Naive B cell (primary cell): ENCODE data around the gene GNL2. TPM values are rescaled to one million over a fixed set of nuclear protein-coding genes. Genes with fewer than 3 reads are reported as not detected.
"Not testable (repeated sequence)": the region's sequence is repeated elsewhere in the genome, so short reads cannot be mapped to it uniquely, and the experiment has no call there.

ENCODE experiments used
- ATAC-seq, 2 donors: fragments of 150-1000 bp; cut with Tn5 transposase; 2 replicates each; pipeline ENCODE4 v1.10.0; 2021; ENCODE audit warnings: low read depth in 2 of 2, mild to moderate bottlenecking in 2 of 2, moderate library complexity in 2 of 2
- DNase-seq: peaks from one replicate; pipeline ENCODE4 v3.0.0; 2022
- H3K27ac Mint-ChIP-seq, 6 donors: one replicate each; pipeline ENCODE4 v1.8.0; 2020 to 2022; ENCODE audit warnings: mild to moderate bottlenecking in 6 of 6, mixed read lengths in 6 of 6, moderate library complexity in 5 of 6, inconsistent platforms in 2 of 6
- H3K27me3 Mint-ChIP-seq, 3 donors: one replicate each; pipeline ENCODE4 v1.8.0; 2021 to 2022; ENCODE audit warnings: mixed read lengths in 3 of 3, mild to moderate bottlenecking in 1 of 3
- H3K36me3 Mint-ChIP-seq, 2 donors: one replicate each; pipeline ENCODE4 v1.8.0; 2020 to 2022; ENCODE audit warnings: mixed read lengths in 2 of 2, inconsistent platforms in 1 of 2, mild to moderate bottlenecking in 1 of 2
- H3K4me1 Mint-ChIP-seq, 3 donors: one replicate each; pipeline ENCODE4 v1.8.0; 2020 to 2022; ENCODE audit warnings: mixed read lengths in 3 of 3, inconsistent platforms in 1 of 3, mild to moderate bottlenecking in 1 of 3, moderate library complexity in 1 of 3
- H3K4me3 Mint-ChIP-seq, 8 donors: one replicate each; pipeline ENCODE4 v1.8.0; 2020 to 2022; ENCODE audit warnings: mild to moderate bottlenecking in 8 of 8, mixed read lengths in 8 of 8, moderate library complexity in 8 of 8, inconsistent platforms in 2 of 8
- H3K9me3 Mint-ChIP-seq, 7 donors: one replicate each; pipeline ENCODE4 v1.8.0; 2020 to 2022; ENCODE audit warnings: mixed read lengths in 7 of 7, mild to moderate bottlenecking in 5 of 7, inconsistent platforms in 2 of 7, moderate library complexity in 1 of 7
- polyA plus RNA-seq, 6 donors: library from polyadenylated mRNA; unstranded; fragments of 300-500 nt; fragmentation: Illumina TruSeq; gene quantifications; one replicate each; pipeline ENCODE4 v1.2.3, GENCODE V29; 2021; ENCODE audit warnings: low read depth in 6 of 6

GNL2 gene
- polyA plus RNA-seq, 6 donors from 2014 or later = 38.1 to 57.6 (median 45.4) TPM

DNA sequence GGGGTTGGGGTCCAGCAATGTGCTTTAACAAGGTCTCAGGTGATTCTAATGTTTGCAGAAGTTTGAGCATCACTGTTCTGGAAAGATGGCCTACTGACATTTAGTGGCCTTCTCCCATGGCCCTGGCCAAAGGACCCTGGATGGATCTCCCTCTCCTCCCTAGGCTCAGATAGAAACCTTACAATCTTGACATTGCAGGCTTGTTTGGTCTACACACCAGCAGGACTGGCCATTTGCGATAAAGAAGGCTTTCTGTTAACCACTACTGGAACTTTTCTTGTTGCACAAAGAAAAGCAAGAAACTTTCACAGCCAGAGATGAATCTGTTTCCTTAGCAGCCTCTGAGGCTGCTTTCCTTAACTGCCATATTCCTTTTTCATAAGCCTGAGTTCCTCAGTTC lies 32.8 kb downstream of the GNL2 start:
- no peaks in the 10 kb centered on the region for H3K9me3 Mint-ChIP-seq
- H3K36me3 Mint-ChIP-seq = peaks cover 5 to 19% of the 10 kb centered on the region in 2 donors
- no peak for ATAC-seq
- peaks cover 0 to 3% (median 0%) of the 10 kb centered on the region in 3 donors for H3K4me1 Mint-ChIP-seq
- no peak overlapping the region for H3K27ac Mint-ChIP-seq
- peaks cover 4 to 9% (median 4%) of the 10 kb centered on the region in 3 donors for H3K27me3 Mint-ChIP-seq
- no peak overlapping the region for H3K4me3 Mint-ChIP-seq
- no peak for DNase-seq

DNA sequence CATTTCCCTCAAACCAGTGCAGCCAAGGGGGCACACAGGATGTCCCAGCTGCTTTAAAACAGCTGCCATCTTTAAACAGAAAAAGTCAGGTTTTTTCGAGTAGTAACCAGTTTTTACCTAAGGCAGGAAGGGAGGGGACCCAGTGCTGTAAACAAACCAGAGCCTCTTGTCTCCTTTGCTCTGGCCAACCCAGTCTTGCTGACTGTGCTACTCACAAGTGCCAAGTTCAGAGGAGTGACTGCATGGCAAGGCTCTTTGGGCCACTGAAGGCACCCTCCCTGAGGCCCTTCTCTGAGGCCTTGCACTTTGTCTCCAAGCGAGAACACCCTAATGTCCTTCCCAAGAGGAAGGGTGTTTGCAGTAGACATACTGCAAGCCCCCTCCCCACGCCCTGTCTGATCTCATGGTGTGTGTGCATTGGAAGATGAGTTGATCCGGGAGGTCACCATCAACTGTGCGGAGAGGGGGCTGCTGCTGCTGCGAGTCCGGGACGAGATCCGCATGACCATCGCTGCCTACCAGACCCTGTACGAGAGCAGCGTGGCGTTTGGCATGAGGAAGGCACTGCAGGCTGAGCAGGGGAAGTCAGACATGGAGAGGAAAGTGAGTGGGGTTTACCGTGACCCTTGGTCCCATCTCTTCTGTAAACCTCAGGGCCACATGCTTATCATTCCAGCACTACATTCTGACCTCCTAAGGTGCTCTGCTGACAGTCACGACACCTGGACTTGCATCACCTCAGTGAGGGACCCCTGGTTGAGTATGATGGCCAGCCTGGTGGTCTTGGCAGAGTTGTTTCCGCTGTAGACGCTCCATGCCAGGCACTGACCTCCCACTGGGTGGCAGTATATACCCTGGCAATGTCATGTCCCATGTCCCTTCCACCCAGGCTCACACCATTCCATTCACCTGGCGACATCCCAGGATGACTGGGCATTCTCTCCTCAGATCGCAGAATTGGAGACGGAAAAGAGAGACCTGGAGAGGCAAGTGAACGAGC lies 34.3 kb downstream of the GNL2 start:
- no peaks in the 10 kb centered on the region for H3K9me3 Mint-ChIP-seq
- peaks cover 0 to 3% (median 2%) of the 10 kb centered on the region in 3 donors for H3K4me1 Mint-ChIP-seq
- H3K27me3 Mint-ChIP-seq = peaks cover 7 to 20% (median 17%) of the 10 kb centered on the region in 3 donors
- peak; percentile 20 for DNase-seq
- peaks cover 0 to 3% of the 10 kb centered on the region in 2 donors for H3K36me3 Mint-ChIP-seq
- peak overlapping the region in 2 of 6 donors; percentile 39 to 89 for H3K27ac Mint-ChIP-seq
- peak in 1 of 2 donors; percentile 44 for ATAC-seq
- no peak overlapping the region for H3K4me3 Mint-ChIP-seq

DNA sequence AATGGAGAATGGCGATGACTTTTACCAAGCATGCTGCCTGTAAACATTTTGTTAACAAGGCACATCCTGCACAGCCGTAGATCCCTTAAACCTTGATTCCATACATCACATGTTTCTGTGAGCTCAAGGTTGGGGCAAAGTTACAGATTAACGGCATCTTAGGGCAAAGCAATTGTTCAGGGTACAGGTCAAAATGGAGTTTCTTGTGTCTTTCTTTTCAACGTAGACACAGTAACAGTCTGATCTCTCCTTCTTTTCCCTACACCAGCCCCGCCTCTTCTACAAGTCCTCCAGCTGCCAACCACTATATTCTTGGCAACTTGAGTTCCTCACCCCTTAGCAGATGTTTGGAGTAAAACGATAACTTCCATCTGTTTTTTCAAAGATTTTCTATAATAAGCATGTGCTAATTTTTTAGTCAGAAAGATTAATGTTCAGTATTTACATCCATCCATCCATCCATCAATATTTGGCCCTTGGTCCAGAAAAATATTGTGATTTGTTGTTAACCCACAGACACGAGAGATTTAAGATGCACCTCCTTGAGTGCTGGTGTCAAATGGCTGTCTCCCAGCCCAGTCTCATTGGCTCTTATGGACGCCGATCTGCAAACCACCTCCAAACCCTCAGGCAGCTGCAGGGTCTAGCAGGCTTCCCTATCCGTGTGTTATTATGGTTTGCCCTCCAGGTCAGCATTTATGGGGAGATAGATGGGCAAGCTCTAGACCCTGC lies 35.2 kb downstream of the GNL2 start:
- ATAC-seq (no peak), DNase-seq (no peak)
- no peaks in the 10 kb centered on the region for H3K36me3 Mint-ChIP-seq
- peaks cover 7 to 20% (median 19%) of the 10 kb centered on the region in 3 donors for H3K27me3 Mint-ChIP-seq
- H3K4me1 Mint-ChIP-seq = peaks cover 0 to 3% (median 2%) of the 10 kb centered on the region in 3 donors
- H3K4me3 Mint-ChIP-seq = no peak overlapping the region
- H3K27ac Mint-ChIP-seq = peak overlapping the region in 2 of 6 donors; percentile 3 to 58
- no peaks in the 10 kb centered on the region for H3K9me3 Mint-ChIP-seq

DNA sequence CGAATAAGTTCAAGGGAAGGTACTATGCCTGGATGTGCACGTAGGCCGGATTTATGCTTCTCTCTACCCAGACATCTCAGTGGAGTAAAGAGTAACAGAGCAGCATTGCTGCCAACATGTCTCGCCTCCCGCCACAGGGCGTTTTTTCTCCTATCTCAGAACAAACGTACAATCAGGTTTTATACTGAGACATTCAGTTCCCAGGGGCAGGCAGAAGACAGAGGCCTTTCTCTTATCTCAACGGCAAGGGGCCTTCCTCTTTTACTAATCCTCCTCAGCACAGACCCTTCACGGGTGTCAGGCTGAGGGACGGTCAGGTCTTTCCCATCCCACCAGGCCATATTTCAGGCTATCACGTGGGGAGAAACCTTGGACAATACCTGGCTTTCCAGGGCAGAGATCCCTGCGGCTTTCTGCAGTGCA lies 35.8 kb downstream of the GNL2 start:
- not testable (repeated sequence) for H3K36me3 Mint-ChIP-seq, H3K4me3 Mint-ChIP-seq, ATAC-seq, H3K4me1 Mint-ChIP-seq, DNase-seq, H3K9me3 Mint-ChIP-seq
- Mint-ChIP-seq H3K27me3 (peaks cover 7 to 20% (median 19%) of the 10 kb centered on the region in 3 donors), H3K27ac (peak overlapping the region in 1 of 6 donors; percentile 89)

DNA sequence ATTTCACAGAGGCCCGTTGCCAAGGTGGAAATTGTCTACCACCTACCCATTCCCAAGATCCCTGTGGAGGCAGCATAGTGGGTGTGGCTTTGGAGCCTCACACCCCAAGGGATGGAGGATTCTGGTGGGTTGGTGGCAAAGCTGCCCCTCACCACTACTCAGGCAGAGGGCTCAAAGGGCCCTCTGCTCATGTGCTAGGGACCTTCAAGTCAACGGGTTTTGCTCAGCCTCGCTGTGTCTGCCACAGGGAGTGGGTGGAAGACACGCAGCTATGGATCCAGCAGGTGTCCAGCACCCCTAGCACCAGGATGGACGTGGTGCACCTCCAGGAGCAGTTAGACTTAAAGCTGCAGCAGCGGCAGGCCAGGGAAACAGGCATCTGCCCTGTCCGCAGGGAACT lies 36.7 kb downstream of the GNL2 start:
- DNase-seq (no peak), ATAC-seq (no peak)
- peaks cover 7 to 20% (median 19%) of the 10 kb centered on the region in 3 donors for H3K27me3 Mint-ChIP-seq
- no peaks in the 10 kb centered on the region for H3K36me3 Mint-ChIP-seq
- no peaks in the 10 kb centered on the region for H3K9me3 Mint-ChIP-seq
- peaks cover 4 to 8% (median 6%) of the 10 kb centered on the region in 3 donors for H3K4me1 Mint-ChIP-seq
- peak overlapping the region in 1 of 6 donors; percentile 6 for H3K27ac Mint-ChIP-seq
- peak overlapping the region in 1 of 8 donors; percentile 74 for H3K4me3 Mint-ChIP-seq

DNA sequence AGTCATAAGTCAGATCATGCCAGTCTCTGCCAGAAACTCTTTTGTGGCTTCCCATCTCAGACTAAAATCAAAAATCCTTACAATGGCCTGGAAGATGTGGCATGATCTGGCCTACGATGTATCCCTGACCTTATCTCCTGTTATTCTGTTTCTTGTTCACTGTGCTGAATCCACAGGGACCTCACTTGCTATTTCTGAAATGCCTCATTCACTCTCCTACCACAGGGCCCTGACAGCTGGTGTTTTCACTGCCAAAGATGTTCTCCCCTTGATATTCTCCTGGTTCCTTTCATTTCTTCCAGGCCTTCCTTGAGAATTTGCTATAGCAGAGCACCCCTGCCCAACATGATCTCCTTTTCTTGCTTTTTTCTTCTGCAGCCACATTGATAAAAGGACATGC lies 37.3 kb downstream of the GNL2 start:
- Mint-ChIP-seq H3K36me3 (no peaks in the 10 kb centered on the region), H3K9me3 (no peaks in the 10 kb centered on the region), H3K4me3 (peak overlapping the region in 2 of 8 donors; percentile 30 to 74), H3K27me3 (peaks cover 7 to 20% (median 19%) of the 10 kb centered on the region in 3 donors), H3K27ac (peak overlapping the region in 2 of 6 donors; percentile 7 to 23), H3K4me1 (peaks cover 7 to 9% (median 9%) of the 10 kb centered on the region in 3 donors)
- no peak for ATAC-seq
- no peak for DNase-seq

DNA sequence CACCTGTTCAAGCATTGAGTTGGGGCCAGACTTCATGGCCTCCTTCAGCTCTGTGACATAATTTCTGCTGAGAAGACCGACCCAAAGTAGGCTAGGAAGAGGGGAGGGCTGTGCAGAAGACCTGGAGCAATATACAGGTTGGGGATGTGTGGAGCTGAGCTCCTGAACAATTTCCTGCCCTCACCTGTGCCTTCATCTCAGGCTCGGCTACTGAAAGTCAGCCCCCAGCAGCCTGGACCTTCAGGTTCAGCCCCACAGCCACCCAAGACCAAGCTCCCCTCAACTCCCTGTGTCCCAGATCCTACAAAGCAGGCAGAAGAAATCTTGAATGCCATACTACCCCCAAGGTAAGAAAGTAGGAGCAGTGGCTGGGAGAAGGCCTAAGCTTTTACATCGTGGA lies 38.3 kb downstream of the GNL2 start:
- Mint-ChIP-seq H3K4me1 (peaks cover 15 to 18% (median 17%) of the 10 kb centered on the region in 3 donors), H3K9me3 (peaks cover 0 to 1% (median 0%) of the 10 kb centered on the region in 7 donors), H3K36me3 (no peaks in the 10 kb centered on the region), H3K27ac (no peak overlapping the region), H3K4me3 (peak overlapping the region in 1 of 8 donors; percentile 74), H3K27me3 (peaks cover 7 to 20% (median 19%) of the 10 kb centered on the region in 3 donors)
- DNase-seq (no peak), ATAC-seq (no peak)

DNA sequence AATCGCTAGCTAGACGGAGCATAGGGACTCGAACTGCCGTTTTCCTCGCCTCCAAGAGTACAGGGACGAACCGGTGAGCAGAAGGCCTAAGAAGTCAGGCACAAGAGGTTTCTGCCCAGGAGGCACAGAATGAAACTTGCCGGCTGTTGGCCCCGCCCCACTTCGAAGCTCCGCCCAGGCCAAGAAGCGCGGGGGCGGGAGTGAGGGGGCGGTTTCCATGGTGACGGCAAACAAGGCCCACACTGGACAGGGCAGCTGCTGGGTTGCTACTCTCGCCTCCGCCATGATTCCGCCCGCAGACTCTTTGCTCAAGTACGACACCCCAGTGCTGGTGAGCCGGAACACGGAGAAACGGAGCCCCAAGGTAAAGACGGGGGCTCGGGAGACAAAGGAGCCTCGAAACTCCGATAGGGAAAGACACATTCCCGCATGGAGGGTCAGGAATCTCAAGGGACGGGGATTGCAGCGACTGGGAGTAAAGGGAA lies 39.0 kb downstream of the GNL2 start, which contains the start of gene DNALI1:
DNALI1 (plus strand) TSS at position 229 of the 485 bp plus-strand sequence; CDS start at position 284, 55 bp downstream.
- DNase-seq (no peak), ATAC-seq (no peak)
- Mint-ChIP-seq H3K4me1 (peaks cover 17 to 22% (median 21%) of the 10 kb centered on the region in 3 donors), H3K27me3 (peaks cover 7 to 20% (median 19%) of the 10 kb centered on the region in 3 donors), H3K27ac (peak within 1 kb of the TSS in 2 of 6 donors; percentile 39 to 91), H3K36me3 (no peaks in the 10 kb centered on the region), H3K4me3 (peak within 1 kb of the TSS in 3 of 8 donors; percentile 51 to 93 (median 60)), H3K9me3 (peaks cover 0 to 1% (median 0%) of the 10 kb centered on the region in 7 donors)

DNA sequence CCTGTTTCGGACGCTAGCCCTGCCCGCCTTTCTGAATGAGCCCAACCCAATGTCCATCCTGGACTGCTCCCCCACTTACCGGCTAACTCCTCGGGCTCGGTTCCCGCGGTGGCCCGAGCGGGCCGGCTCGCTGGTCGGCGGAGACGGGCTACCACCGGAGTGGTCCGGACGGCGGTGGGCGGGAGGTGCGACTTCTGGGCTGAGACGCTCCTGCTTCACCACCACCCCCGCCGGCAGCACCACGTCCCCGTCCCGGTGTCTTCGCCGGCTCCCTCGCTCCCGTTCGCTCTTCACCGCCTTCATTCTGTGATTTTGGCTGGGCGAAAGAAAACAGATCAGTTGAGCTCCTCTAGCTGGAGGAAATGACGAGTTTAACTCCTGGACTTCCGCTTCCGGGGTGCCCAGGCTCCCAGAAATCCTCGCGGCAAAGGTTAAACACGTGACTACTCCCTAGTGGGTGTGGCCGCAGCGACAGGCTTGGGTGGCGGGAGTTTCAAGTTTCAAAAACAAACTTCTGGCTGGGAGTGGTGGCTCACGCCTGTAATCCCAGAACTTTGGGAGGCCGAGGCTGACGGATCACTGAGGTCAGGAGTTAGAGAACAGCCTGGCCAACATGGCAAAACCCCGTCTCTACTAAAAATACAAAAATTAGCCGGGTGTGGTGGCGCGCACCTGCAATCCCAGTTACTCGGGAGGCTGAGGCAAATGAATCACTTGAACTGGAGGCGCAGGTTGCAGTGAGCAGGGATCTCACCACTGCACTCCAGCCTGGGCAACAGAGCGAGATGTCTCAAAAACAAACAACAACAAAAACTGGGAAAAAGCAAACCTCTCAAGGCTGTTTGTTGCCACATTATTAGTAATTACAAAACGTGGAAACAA lies 41.6 kb downstream of the GNL2 start, which contains the start of gene SNIP1:
SNIP1 (minus strand) TSS at position 367 of the 882 bp plus-strand sequence; CDS start at position 303, 64 bp downstream.
- DNase-seq = peak; percentile 90
- H3K9me3 Mint-ChIP-seq = peaks cover 0 to 1% (median 0%) of the 10 kb centered on the region in 7 donors

DNA sequence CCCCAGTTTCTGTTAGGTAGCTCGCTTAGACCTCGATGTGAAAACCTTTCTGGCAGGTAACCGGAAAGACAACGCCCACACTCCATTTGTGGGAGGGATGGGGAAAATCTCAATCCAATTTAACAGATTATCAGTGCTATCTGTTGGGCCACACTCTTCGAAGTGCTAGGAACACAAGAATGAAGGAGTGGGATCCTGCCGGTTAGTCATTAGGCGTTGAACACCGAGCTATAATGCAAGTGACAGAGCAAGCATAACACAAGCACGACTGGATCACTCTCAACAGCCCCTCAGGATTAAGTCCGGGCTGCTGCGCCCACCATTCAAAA lies 42.2 kb downstream of the GNL2 start:
- peaks cover 25 to 45% (median 42%) of the 10 kb centered on the region in 3 donors for H3K4me1 Mint-ChIP-seq
- peaks cover 7 to 19% (median 17%) of the 10 kb centered on the region in 3 donors for H3K27me3 Mint-ChIP-seq
- peak overlapping the region; percentile 93 to 100 (median 99) for H3K4me3 Mint-ChIP-seq
- H3K27ac Mint-ChIP-seq = peak overlapping the region; percentile 72 to 100 (median 98)
- peaks cover 0 to 1% (median 0%) of the 10 kb centered on the region in 7 donors for H3K9me3 Mint-ChIP-seq
- H3K36me3 Mint-ChIP-seq = peaks cover 0 to 5% of the 10 kb centered on the region in 2 donors
- DNase-seq (no peak), ATAC-seq (peak; percentile 2 to 4)

More for the DNA sequence above, 41.6 kb downstream of the GNL2 start, which contains the start of gene SNIP1:
- peaks cover 7 to 20% (median 19%) of the 10 kb centered on the region in 3 donors for H3K27me3 Mint-ChIP-seq
- peak; percentile 99 to 100 for ATAC-seq
- H3K4me1 Mint-ChIP-seq = peaks cover 22 to 42% (median 39%) of the 10 kb centered on the region in 3 donors
- no peaks in the 10 kb centered on the region for H3K36me3 Mint-ChIP-seq
- H3K27ac Mint-ChIP-seq = peak within 1 kb of the TSS; percentile 97 to 100 (median 98)
- H3K4me3 Mint-ChIP-seq = peak within 1 kb of the TSS; percentile 93 to 100 (median 99)

DNA sequence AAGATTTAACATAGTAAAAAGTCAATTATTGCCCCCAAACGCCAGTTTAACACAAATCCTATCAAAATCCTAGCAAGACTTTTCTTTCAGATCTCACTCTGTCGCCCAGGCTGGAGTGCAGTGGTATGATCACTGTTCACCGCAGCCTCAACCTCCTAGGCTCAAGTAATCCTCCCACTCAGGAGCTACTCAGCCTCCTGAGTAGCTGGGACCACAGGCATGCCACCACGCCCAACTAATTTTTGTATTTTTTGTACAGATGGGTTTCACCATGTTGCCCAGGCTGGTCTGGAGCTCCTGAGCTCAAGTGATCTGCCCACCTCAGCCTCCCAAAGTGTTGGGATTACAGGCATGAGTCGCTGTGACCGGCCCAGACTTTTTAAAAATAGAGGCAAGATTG lies 46.4 kb downstream of the GNL2 start:
- H3K36me3 Mint-ChIP-seq = peaks cover 14 to 27% of the 10 kb centered on the region in 2 donors
- ATAC-seq = no peak
- H3K27ac Mint-ChIP-seq = peak overlapping the region in 3 of 6 donors; percentile 4 to 28 (median 26)
- H3K27me3 Mint-ChIP-seq = no peaks in the 10 kb centered on the region
- H3K9me3 Mint-ChIP-seq = peaks cover 0 to 1% (median 0%) of the 10 kb centered on the region in 7 donors
- peak overlapping the region in 1 of 8 donors; percentile 42 for H3K4me3 Mint-ChIP-seq
- peaks cover 35 to 40% (median 39%) of the 10 kb centered on the region in 3 donors for H3K4me1 Mint-ChIP-seq
- DNase-seq = no peak

DNA sequence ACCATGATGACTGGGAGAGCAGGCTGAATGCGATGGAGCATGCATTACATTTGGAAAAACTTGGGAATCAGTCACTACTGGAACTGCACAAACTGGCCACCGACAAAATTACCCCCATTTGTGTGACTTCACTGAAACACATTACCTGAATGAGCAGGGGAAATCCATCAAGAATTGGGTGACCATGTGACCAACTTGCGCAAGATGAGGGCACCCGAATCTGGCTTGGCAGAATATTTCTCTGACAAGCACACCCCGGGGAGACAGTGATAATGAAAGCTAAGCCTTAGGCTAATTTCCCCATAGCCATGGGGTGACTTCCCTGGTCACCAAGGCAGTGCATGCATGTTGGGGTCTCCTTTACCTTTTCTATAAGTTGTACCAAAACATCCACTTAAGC lies 50.7 kb downstream of the GNL2 start:
- no peak overlapping the region for H3K4me3 Mint-ChIP-seq
- no peak for DNase-seq
- peak overlapping the region in 1 of 6 donors; percentile 22 for H3K27ac Mint-ChIP-seq
- peaks cover 18 to 37% of the 10 kb centered on the region in 2 donors for H3K36me3 Mint-ChIP-seq
- ATAC-seq = no peak
- H3K27me3 Mint-ChIP-seq = no peaks in the 10 kb centered on the region
- H3K4me1 Mint-ChIP-seq = peaks cover 9 to 22% (median 16%) of the 10 kb centered on the region in 3 donors
- no peaks in the 10 kb centered on the region for H3K9me3 Mint-ChIP-seq
